ENCODE results near the gene KIF5A.

KIF5A gene

GRCh38 chr12:57581802-57582201 is 32.0 kb downstream of the KIF5A start:
- no peak overlapping the region for H3K27ac ChIP-seq (ENCODE audit: low read length)
- H3K27me3 ChIP-seq (ENCODE audit: low read depth, low read length), result peaks cover 13% of the 10 kb centered on the region
- H3K4me3 ChIP-seq (ENCODE audit: low read length), result no peak overlapping the region
- H3K4me1 ChIP-seq (ENCODE audit: low read length), result peaks cover 4% of the 10 kb centered on the region; the same call in 1 of the 2 replicates
- no peak overlapping the region for H3K4me2 ChIP-seq (ENCODE audit: low read length)
- no peak overlapping the region for H2AFZ ChIP-seq (ENCODE audit: low read depth, low read length)
- H4K20me1 ChIP-seq (ENCODE audit: insufficient read depth, low read length), result no peaks in the 10 kb centered on the region
- no peaks in the 10 kb centered on the region for H3K79me2 ChIP-seq (ENCODE audit: low read length)
- no peak overlapping the region for H3K9ac ChIP-seq (ENCODE audit: low read length)
- H3K9me3 ChIP-seq (ENCODE audit: insufficient read depth, low read length), result no peaks in the 10 kb centered on the region
- no peaks in the 10 kb centered on the region for H3K36me3 ChIP-seq (replicated peaks; ENCODE audit: low read depth, low read length)
- TF ChIP-seq EZH2phosphoT487 (IDR thresholded peaks at IDR 0.05; ENCODE audit: low read depth) (no peak), CTCF (IDR thresholded peaks at IDR 0.05; ENCODE audit: low read depth, low read length) (no peak)

DNA sequence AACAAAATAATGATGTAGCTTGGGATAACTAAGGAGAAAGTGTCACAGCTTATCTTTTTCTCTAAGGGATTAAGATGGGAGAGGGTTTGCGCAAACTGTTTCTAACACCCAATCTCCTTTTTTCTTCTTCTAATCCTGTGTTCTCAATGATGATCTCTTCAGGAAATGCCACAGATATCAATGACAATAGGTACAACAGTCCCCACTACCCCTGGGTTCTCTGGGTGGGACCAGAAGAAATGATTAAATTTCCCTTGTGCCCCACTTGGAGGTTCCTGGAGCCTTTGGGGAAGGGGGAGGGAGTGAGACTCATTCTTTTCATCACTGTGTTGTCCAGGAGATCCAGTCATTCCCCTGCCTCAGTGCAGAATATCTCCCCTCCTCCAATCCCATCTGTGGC is 32.6 kb downstream of the KIF5A start:
- Histone ChIP-seq H3K9ac (ENCODE audit: low read length) (no peak overlapping the region), H3K4me1 (ENCODE audit: low read length) (peaks cover 4% of the 10 kb centered on the region; the same call in 1 of the 2 replicates), H4K20me1 (ENCODE audit: insufficient read depth, low read length) (no peaks in the 10 kb centered on the region), H3K4me3 (ENCODE audit: low read length) (no peak overlapping the region), H3K27me3 (ENCODE audit: low read depth, low read length) (peaks cover 18% of the 10 kb centered on the region), H3K4me2 (ENCODE audit: low read length) (no peak overlapping the region), H3K79me2 (ENCODE audit: low read length) (no peaks in the 10 kb centered on the region), H2AFZ (ENCODE audit: low read depth, low read length) (no peak overlapping the region), H3K27ac (ENCODE audit: low read length) (no peak overlapping the region), H3K9me3 (ENCODE audit: insufficient read depth, low read length) (no peaks in the 10 kb centered on the region), H3K36me3 (replicated peaks; ENCODE audit: low read depth, low read length) (no peaks in the 10 kb centered on the region)
- TF ChIP-seq EZH2phosphoT487 (IDR thresholded peaks at IDR 0.05; ENCODE audit: low read depth) (no peak), CTCF (IDR thresholded peaks at IDR 0.05; ENCODE audit: low read depth, low read length) (no peak)

DNA sequence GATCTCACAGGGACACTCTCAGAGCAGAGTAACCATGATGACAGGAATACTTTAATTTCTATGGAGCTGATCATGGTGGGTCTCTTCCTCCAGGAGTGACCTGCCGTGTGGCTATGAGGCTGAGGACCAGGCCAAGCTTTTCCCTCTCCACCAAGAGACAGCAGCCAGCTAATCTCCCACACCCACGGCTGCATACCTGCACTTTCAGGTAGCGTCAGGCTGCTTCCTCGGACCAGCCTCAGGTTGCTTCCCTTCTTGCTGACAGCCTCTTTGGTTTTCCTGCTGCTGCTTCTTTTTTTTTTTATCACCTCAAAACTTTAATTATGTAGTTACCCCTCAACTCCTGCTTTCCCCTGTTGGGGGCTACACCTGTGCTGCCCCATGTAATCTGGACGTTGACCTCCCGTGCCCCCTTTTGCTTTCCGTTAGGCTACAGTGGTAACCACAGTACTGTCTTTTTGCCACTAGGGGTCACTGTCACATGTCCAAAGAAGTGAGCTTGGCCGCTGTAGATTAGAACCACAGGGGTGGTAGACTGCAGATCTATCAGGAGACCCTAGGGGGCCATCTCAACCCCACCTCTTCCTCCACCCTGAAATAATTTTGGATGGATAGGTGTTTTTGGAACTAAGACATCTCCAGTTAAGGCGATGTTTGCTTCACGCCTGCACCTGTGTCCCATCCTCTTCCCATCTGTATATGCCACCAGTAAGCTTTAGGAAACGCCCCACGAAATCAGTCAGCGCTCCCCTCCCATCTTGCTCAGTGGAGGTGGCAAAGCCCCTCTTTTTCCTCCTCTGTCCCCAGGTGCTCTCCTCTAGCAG is 33.4 kb downstream of the KIF5A start:
- H3K9me3 ChIP-seq (ENCODE audit: insufficient read depth, low read length), result no peaks in the 10 kb centered on the region
- H4K20me1 ChIP-seq (ENCODE audit: insufficient read depth, low read length), result no peaks in the 10 kb centered on the region
- peak overlapping the region; percentile 56 for H2AFZ ChIP-seq (ENCODE audit: low read depth, low read length)
- no peak overlapping the region for H3K9ac ChIP-seq (ENCODE audit: low read length)
- peak overlapping the region; percentile 64 for H3K4me2 ChIP-seq (ENCODE audit: low read length)
- no peaks in the 10 kb centered on the region for H3K36me3 ChIP-seq (replicated peaks; ENCODE audit: low read depth, low read length)
- H3K79me2 ChIP-seq (ENCODE audit: low read length), result no peaks in the 10 kb centered on the region
- peaks cover 25% of the 10 kb centered on the region for H3K27me3 ChIP-seq (ENCODE audit: low read depth, low read length)
- H3K4me3 ChIP-seq (ENCODE audit: low read length), result peak overlapping the region; percentile 35
- no peak overlapping the region for H3K27ac ChIP-seq (ENCODE audit: low read length)
- H3K4me1 ChIP-seq (ENCODE audit: low read length), result peaks cover 4% of the 10 kb centered on the region; the same call in 1 of the 2 replicates
- TF ChIP-seq EZH2phosphoT487 (IDR thresholded peaks at IDR 0.05; ENCODE audit: low read depth) (no peak), CTCF (IDR thresholded peaks at IDR 0.05; ENCODE audit: low read depth, low read length) (peak; percentile 96)

DNA sequence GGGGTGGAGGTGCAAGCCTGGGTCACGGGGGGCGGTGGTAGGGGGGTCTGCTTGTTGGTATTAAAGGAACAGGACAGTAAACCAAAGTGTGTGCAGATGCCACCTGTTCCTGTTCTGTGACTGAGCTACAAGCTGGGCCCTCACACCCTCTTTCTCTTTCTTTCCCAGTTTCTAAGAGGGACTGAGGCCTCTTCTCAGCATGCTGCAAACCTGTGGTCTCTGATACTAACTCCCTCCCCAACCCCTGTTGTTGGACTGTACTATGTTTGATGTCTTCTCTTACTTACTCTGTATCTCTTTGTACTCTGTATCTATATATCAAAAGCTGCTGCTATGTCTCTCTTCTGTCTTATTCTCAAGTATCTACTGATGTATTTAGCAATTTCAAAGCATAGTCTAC is 34.2 kb downstream of the KIF5A start:
- H3K27me3 ChIP-seq (ENCODE audit: low read depth, low read length), result peaks cover 27% of the 10 kb centered on the region
- TF ChIP-seq CTCF (IDR thresholded peaks at IDR 0.05; ENCODE audit: low read depth, low read length) (no peak), EZH2phosphoT487 (IDR thresholded peaks at IDR 0.05; ENCODE audit: low read depth) (no peak)
- H3K9ac ChIP-seq (ENCODE audit: low read length), result no peak overlapping the region
- 0 out of 2 replicates have a peak overlapping the region, but pooled peaks have one; percentile 48 for H2AFZ ChIP-seq (ENCODE audit: low read depth, low read length)
- H3K9me3 ChIP-seq (ENCODE audit: insufficient read depth, low read length), result no peaks in the 10 kb centered on the region
- no peak overlapping the region for H3K4me2 ChIP-seq (ENCODE audit: low read length)
- H3K79me2 ChIP-seq (ENCODE audit: low read length), result no peaks in the 10 kb centered on the region
- no peak overlapping the region for H3K4me3 ChIP-seq (ENCODE audit: low read length)
- H4K20me1 ChIP-seq (ENCODE audit: insufficient read depth, low read length), result no peaks in the 10 kb centered on the region
- H3K36me3 ChIP-seq (replicated peaks; ENCODE audit: low read depth, low read length), result no peaks in the 10 kb centered on the region
- H3K27ac ChIP-seq (ENCODE audit: low read length), result no peak overlapping the region
- peaks cover 5% of the 10 kb centered on the region; the same call in 1 of the 2 replicates for H3K4me1 ChIP-seq (ENCODE audit: low read length)

Measured in OCI-LY3 (cell line).